CD4-positive, alpha-beta T cell (primary cell): ENCODE results near the gene CACNA2D2. TPM values are rescaled to one million over a fixed set of nuclear protein-coding genes. Genes with fewer than 3 reads are reported as not detected.

Source experiments
- ATAC-seq: fragments of 200-7000 bp; cut with Tn5 transposase; one replicate; pipeline ENCODE4 v1.10.0; 2022; ENCODE audit warnings: mild to moderate bottlenecking; ENCODE audit not compliant: poor library complexity
- CTCF ChIA-PET: fragments of 350-600 bp; sonication (Branson Sonifier 250); formaldehyde crosslinking; loops from one replicate; lab custom pipeline; 2021; ENCODE audit warnings: antibody characterized with exemption, inconsistent platforms; lab: Charles Lee
- POLR2A ChIA-PET: fragments of 350-600 bp; sonication (Branson Sonifier 250); formaldehyde crosslinking; loops from one replicate; lab custom pipeline; 2021; ENCODE audit warnings: antibody characterized with exemption, inconsistent platforms; lab: Charles Lee
- DNase-seq, 14 experiments: peaks; one replicate each; pipeline ENCODE4 v3.0.0-alpha.2; 2013 to 2020; ENCODE audit warnings: mixed read lengths in 2 of 14
- H3K27ac ChIP-seq, 2 donors: one replicate each; pipeline versions ENCODE4 v1.5.1 to v1.7.0; 2013; ENCODE audit warnings: low read length in 2 of 2, low read depth in 1 of 2, mild to moderate bottlenecking in 1 of 2
- H3K27me3 ChIP-seq, 2 experiments: 1 replicate in 1 of 2; 2 replicates in 1 of 2; pipeline versions ENCODE4 v1.6.1 to v1.7.0; 2013; ENCODE audit warnings: low read length in 2 of 2, control low read depth in 1 of 2, mild to moderate bottlenecking in 1 of 2, moderate library complexity in 1 of 2; ENCODE audit not compliant: insufficient read depth in 2 of 2, control insufficient read depth in 1 of 2
- H3K36me3 ChIP-seq: one replicate; pipeline ENCODE4 v1.6.1; 2013; ENCODE audit warnings: low read length, control low read depth; ENCODE audit not compliant: insufficient read depth
- H3K4me1 ChIP-seq: one replicate; pipeline ENCODE4 v1.6.1; 2013; ENCODE audit warnings: low read length, control low read depth; ENCODE audit not compliant: insufficient read depth
- H3K4me3 ChIP-seq: one replicate; pipeline ENCODE4 v1.5.1; 2013; ENCODE audit warnings: mild to moderate bottlenecking, low read length, moderate library complexity
- H3K9me3 ChIP-seq, 2 experiments: 1 replicate in 1 of 2; 2 replicates in 1 of 2; pipeline versions ENCODE4 v1.6.1 to v1.7.0; 2013; ENCODE audit warnings: low read length in 2 of 2, mild to moderate bottlenecking in 2 of 2, control low read depth in 1 of 2, moderate library complexity in 1 of 2; ENCODE audit not compliant: control insufficient read depth in 1 of 2, insufficient read depth in 1 of 2
- H3K27ac Mint-ChIP-seq: one replicate; pipeline ENCODE4 v1.8.0; 2020; ENCODE audit warnings: mixed read lengths
- H3K27me3 Mint-ChIP-seq: one replicate; pipeline ENCODE4 v1.8.0; 2021; ENCODE audit warnings: mixed read lengths
- H3K36me3 Mint-ChIP-seq: one replicate; pipeline ENCODE4 v1.8.0; 2021; ENCODE audit warnings: low read depth, mixed read lengths
- H3K4me1 Mint-ChIP-seq: one replicate; pipeline ENCODE4 v1.8.0; 2021; ENCODE audit warnings: low read depth, mixed read lengths
- H3K4me3 Mint-ChIP-seq: one replicate; pipeline ENCODE4 v1.8.0; 2020; ENCODE audit warnings: mild to moderate bottlenecking, mixed read lengths
- H3K9me3 Mint-ChIP-seq: one replicate; pipeline ENCODE4 v1.8.0; 2020; ENCODE audit warnings: mixed read lengths
- CTCF ChIP-seq: fragments of 200-600 bp; IDR thresholded peaks from one replicate; pipeline ENCODE4 v1.8.0; 2022; ENCODE audit warnings: antibody characterized with exemption, mild to moderate bottlenecking
- intact Hi-C, 2 experiments: fragments of 100-400 bp; cut with DNase I in 1 of 2; cut with micrococcal nuclease in 1 of 2; formaldehyde crosslinking; loops; one replicate each; pipeline versions ENCODE4 v1.15.1 to v1.9.0; 2023 to 2025; cut with DNase I, micrococcal nuclease
- total RNA-seq, 174 experiments: library from RNA in 2 of 174; stranded (reverse) in 2 of 174; gene quantifications; one replicate each; pipeline ENCODE4 v1.2.3 and lab custom pipeline; 2021 to 2026

Gene CACNA2D2
- total RNA-seq, 2 experiments from 2014 or later: 2.5 to 3.8 TPM

- Mint-ChIP-seq H3K9me3 (no peaks in the 10 kb centered on the region), H3K4me3 (no peak overlapping the region), H3K27me3 (no peaks in the 10 kb centered on the region), H3K27ac (no peak overlapping the region), H3K36me3 (no peaks in the 10 kb centered on the region), H3K4me1 (no peaks in the 10 kb centered on the region)
- TF ChIP-seq CTCF: no peak
- no peak overlapping the region for H3K4me3 ChIP-seq
- H3K36me3 ChIP-seq: no peaks in the 10 kb centered on the region
- H3K27me3 ChIP-seq: no peaks in the 10 kb centered on the region
- no peaks in the 10 kb centered on the region for H3K9me3 ChIP-seq
- ATAC-seq: no peak
- no peak for DNase-seq
- H3K4me1 ChIP-seq: no peaks in the 10 kb centered on the region
- CTCF ChIA-PET: no interaction called here
- no peak overlapping the region for H3K27ac ChIP-seq
- POLR2A ChIA-PET: no interaction called here
- intact Hi-C loops: no loop called here
These were observed 120.7 kb downstream of the CACNA2D2 start for GRCh38 chr3:50382722-50383121.

DNA sequence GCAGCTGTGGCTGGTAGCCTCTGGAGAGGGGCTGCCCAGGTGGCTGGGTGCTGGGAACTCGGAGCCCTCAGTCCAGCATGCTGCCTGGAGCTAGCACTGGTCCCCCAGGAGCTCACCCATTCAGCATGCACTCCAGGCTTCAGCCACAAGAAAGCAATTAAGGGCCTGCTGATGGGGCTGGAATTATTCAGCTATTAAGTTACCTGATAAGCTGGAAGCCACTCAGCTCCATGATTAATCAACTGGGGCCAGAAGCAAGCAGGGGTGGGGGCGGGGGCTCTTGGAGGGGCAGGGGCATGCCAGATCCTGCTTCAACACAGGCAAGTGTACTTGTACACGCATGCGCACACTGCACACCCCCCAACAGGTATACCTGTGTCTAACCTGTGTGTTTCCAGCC is 122.1 kb downstream of the CACNA2D2 start:
- POLR2A ChIA-PET: no interaction called here
- ATAC-seq: no peak
- TF ChIP-seq CTCF: no peak
- H3K9me3 ChIP-seq: no peaks in the 10 kb centered on the region
- H3K27ac Mint-ChIP-seq: no peak overlapping the region
- no peaks in the 10 kb centered on the region for H3K4me1 Mint-ChIP-seq
- H3K27me3 Mint-ChIP-seq: no peaks in the 10 kb centered on the region
- H3K27ac ChIP-seq: no peak overlapping the region
- no peaks in the 10 kb centered on the region for H3K4me1 ChIP-seq
- H3K36me3 ChIP-seq: no peaks in the 10 kb centered on the region
- H3K27me3 ChIP-seq: no peaks in the 10 kb centered on the region
- H3K4me3 ChIP-seq: no peak overlapping the region
- H3K36me3 Mint-ChIP-seq: no peaks in the 10 kb centered on the region
- no peak overlapping the region for H3K4me3 Mint-ChIP-seq
- DNase-seq: no peak
- H3K9me3 Mint-ChIP-seq: no peaks in the 10 kb centered on the region
- intact Hi-C loops: no loop called here
- CTCF ChIA-PET: interaction anchor here (0.9 kb wide), 1 partner anchor 35 kb away, joined by 3 read pairs; no protein-coding TSS in a partner anchor

DNA sequence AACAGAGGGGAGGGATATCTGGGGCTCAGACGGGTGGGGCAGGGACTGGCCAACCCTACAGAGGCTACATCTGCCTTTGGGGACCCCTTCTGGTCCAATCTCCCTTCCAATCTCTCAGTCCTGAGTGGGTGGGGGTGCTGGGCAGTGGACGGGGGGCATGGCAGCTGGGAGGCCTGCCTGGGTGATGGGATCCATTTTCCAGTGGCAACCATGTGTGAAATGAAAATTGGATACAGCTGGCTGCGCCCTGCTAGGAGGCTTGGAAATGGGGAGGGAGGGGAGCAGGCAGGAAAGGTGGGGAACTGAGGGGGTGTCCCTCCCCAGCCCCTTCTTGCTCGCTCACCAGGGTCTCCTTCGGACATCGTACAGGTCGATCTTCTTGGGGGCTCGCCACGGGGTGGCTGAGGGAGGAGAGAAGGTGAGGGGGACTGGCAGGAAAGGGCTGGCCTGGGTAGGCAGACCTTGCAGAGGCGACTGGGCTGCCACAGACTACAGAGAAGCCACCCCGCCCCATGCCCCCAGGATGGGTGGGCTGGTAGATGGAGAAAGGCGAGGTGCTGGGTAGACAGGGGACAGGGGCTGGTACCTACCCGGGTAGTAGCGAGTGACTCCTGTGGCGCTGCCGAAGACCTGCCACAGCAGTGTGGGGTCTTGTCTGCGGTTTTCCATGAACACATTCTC is 122.9 kb downstream of the CACNA2D2 start:
- Histone ChIP-seq H3K36me3 (no peaks in the 10 kb centered on the region), H3K4me3 (no peak overlapping the region), H3K27me3 (no peaks in the 10 kb centered on the region), H3K9me3 (no peaks in the 10 kb centered on the region), H3K27ac (no peak overlapping the region), H3K4me1 (no peaks in the 10 kb centered on the region)
- no peaks in the 10 kb centered on the region for H3K27me3 Mint-ChIP-seq
- H3K9me3 Mint-ChIP-seq: no peaks in the 10 kb centered on the region
- H3K27ac Mint-ChIP-seq: no peak overlapping the region
- intact Hi-C loops: no loop called here
- ChIA-PET POLR2A (no interaction called here), CTCF (interaction anchor here (0.9 kb wide), 1 partner anchor 34 kb away, joined by 3 read pairs; no protein-coding TSS in a partner anchor)
- H3K4me1 Mint-ChIP-seq: no peaks in the 10 kb centered on the region
- TF ChIP-seq CTCF: no peak
- no peak for DNase-seq
- ATAC-seq: no peak
- H3K4me3 Mint-ChIP-seq: no peak overlapping the region
- H3K36me3 Mint-ChIP-seq: no peaks in the 10 kb centered on the region
